Measurements from ENCODE around the gene DOCK8.

Gene DOCK8

GRCh38 chr9:353077-353476 lies 138.4 kb downstream of the DOCK8 start:
- CTCF ChIA-PET: no interaction called here

DNA sequence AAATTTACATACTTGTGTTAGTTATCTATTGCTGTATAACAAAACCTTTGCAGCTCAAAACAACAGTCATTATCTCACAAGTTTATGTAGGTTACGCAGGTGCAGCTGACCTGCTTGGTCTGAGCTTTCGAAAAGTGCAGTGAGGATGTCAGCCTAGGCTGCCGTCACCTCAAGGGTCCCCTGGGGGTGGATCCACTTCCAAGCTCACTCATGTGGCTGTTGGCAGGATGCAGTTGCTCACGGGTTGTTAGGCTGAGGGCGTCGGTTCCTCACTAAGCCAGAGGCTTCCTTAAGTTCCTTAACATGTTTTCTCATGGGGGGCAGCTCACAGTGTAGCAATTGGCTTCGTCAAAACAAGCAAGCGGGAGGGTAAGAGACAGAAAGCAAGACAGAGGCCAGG lies 139.8 kb downstream of the DOCK8 start:
- H3K4me3 ChIP-seq (ENCODE audit: low read depth, low read length): no peak overlapping the region
- ChIA-PET POLR2A (no interaction called here), CTCF (no interaction called here)
- DNase-seq (ENCODE audit: low read depth, low spot score): no peak
- TF ChIP-seq, protein P1, sequence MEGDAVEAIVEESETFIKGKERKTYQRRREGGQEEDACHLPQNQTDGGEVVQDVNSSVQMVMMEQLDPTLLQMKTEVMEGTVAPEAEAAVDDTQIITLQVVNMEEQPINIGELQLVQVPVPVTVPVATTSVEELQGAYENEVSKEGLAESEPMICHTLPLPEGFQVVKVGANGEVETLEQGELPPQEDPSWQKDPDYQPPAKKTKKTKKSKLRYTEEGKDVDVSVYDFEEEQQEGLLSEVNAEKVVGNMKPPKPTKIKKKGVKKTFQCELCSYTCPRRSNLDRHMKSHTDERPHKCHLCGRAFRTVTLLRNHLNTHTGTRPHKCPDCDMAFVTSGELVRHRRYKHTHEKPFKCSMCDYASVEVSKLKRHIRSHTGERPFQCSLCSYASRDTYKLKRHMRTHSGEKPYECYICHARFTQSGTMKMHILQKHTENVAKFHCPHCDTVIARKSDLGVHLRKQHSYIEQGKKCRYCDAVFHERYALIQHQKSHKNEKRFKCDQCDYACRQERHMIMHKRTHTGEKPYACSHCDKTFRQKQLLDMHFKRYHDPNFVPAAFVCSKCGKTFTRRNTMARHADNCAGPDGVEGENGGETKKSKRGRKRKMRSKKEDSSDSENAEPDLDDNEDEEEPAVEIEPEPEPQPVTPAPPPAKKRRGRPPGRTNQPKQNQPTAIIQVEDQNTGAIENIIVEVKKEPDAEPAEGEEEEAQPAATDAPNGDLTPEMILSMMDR (IDR thresholded peaks at IDR 0.05; ENCODE audit: insufficient read depth, low read length, missing control alignments): no peak

More at GRCh38 chr9:353077-353476, 138.4 kb downstream of the DOCK8 start:
- DNase-seq (ENCODE audit: low read depth, low spot score): no peak
- POLR2A ChIA-PET: no interaction called here
- TF ChIP-seq, protein P1 (IDR thresholded peaks at IDR 0.05; ENCODE audit: insufficient read depth, low read length, missing control alignments): no peak
- H3K4me3 ChIP-seq (ENCODE audit: low read depth, low read length): no peak overlapping the region

DNA sequence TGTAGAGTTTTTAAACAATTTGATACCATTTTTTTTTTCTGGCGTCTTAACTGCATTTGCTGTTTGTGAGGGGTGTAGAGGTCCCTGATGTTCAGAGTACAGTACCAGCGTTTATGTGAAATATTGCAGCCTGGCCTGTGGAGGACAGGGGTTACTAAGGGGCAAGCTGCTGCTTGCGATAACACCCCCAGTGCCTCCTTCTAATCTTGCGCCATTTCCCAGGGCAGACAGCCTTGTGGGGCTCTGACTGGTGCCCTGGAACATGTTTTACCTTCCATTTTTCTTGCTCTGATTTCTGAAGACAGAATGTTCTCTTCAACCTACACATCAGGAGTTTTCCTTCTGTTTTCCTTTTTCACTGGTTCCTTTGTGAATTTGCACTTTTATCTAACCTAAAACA lies 142.9 kb downstream of the DOCK8 start:
- CTCF ChIA-PET: no interaction called here
- TF ChIP-seq, protein P1 (IDR thresholded peaks at IDR 0.05; ENCODE audit: insufficient read depth, low read length, missing control alignments): no peak
- no peak overlapping the region for H3K4me3 ChIP-seq (ENCODE audit: low read depth, low read length)
- POLR2A ChIA-PET: interaction anchor here (0.6 kb wide), 1 partner anchor 467 kb away, joined by 4 read pairs; no protein-coding TSS in a partner anchor
- DNase-seq (ENCODE audit: low read depth, low spot score): no peak

- DNase-seq (ENCODE audit: low read depth, low spot score): no peak
- TF ChIP-seq, protein P1 (IDR thresholded peaks at IDR 0.05; ENCODE audit: insufficient read depth, low read length, missing control alignments): no peak
- ChIA-PET CTCF (no interaction called here), POLR2A (no interaction called here)
- no peak overlapping the region for H3K4me3 ChIP-seq (ENCODE audit: low read depth, low read length)
Measured at GRCh38 chr9:362561-363273, 148.1 kb downstream of the DOCK8 start.

DNA sequence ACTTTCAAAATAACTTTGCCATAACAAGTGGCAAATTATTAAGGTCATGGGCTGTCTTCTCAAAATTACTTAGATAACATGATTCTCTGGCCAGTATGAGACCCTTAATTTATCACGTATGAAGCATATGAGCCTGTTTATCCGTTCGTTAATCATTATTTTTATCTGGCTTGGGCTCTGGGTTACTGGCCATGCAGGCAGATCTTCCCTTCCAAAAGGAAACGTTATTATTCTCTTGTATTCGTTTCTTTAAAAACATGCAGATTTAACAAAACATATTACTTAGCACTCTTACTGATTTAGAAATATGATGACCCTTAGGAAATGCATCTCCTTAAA lies 148.6 kb downstream of the DOCK8 start:
- ChIA-PET CTCF (no interaction called here), POLR2A (no interaction called here)
- TF ChIP-seq, protein P1 (IDR thresholded peaks at IDR 0.05; ENCODE audit: insufficient read depth, low read length, missing control alignments): no peak
- no peak for DNase-seq (ENCODE audit: low read depth, low spot score)
- H3K4me3 ChIP-seq (ENCODE audit: low read depth, low read length): no peak overlapping the region

DNA sequence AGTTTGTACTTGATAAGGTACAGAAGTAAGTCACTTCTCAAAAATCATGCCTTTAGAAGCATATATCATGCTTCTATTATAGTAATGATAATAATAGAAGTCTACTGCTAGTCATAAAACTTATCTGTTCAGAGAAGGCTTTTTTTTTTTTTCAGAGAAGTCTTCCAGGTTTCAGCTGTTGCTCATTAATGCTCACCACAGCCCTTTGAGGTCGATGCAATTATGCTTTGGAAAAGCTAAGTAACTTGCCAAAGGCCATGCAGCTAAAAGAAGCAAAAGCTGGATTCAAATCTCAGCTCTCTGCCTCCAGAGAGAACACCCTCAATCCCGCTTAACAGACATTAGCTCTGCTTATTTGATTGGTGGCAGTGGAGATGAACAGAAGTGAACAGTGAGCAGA lies 150.8 kb downstream of the DOCK8 start:
- ChIA-PET CTCF (no interaction called here), POLR2A (no interaction called here)
- DNase-seq (ENCODE audit: low read depth, low spot score): no peak
- TF ChIP-seq, protein P1 (IDR thresholded peaks at IDR 0.05; ENCODE audit: insufficient read depth, low read length, missing control alignments): no peak
- no peak overlapping the region for H3K4me3 ChIP-seq (ENCODE audit: low read depth, low read length)
